Sigmoid colon (tissue), 7 donors: Measurements from ENCODE around the gene SMKR1. TPM values are rescaled to one million over a fixed set of nuclear protein-coding genes. Genes with fewer than 3 reads are reported as not detected.
"Not testable (repeated sequence)": the region's sequence is repeated elsewhere in the genome, so short reads cannot be mapped to it uniquely, and the experiment has no call there.

Experiments used
- DNase-seq: peaks from one replicate; pipeline ENCODE4 v3.0.0-alpha.2; 2019
- H3K27ac ChIP-seq, 4 donors: fragments of 200-600 bp; sonication (generic); one replicate each; pipeline ENCODE4 v1.5.1; 2016 to 2019; ENCODE audit warnings: mild to moderate bottlenecking in 1 of 4
- H3K27me3 ChIP-seq, 3 donors: fragments of 200-600 bp; sonication (generic); one replicate each; pipeline ENCODE4 v1.5.1; 2019; ENCODE audit warnings: mild to moderate bottlenecking in 1 of 3
- H3K36me3 ChIP-seq, 4 donors: fragments of 200-600 bp; sonication (generic); one replicate each; pipeline ENCODE4 v1.5.1; 2016 to 2019
- H3K4me1 ChIP-seq, 4 donors: fragments of 200-600 bp; sonication (generic); one replicate each; pipeline ENCODE4 v1.5.1; 2017 to 2019
- H3K4me3 ChIP-seq, 4 donors: fragments of 200-600 bp; sonication (generic); one replicate each; pipeline ENCODE4 v1.5.1; 2017 to 2019; ENCODE audit warnings: mild to moderate bottlenecking in 2 of 4, moderate library complexity in 1 of 4
- H3K9me3 ChIP-seq, 4 donors: fragments of 200-600 bp in 3 of 4; sonication (generic) in 3 of 4; one replicate each; pipeline versions ENCODE4 v1.5.1 to v1.6.1; 2013 to 2019
- CTCF ChIP-seq, 4 experiments: fragments of 450-650 bp in 3 of 4; fragments of 200-600 bp in 1 of 4; IDR thresholded peaks; one replicate each; pipeline ENCODE4 v1.5.1; 2016 to 2019; ENCODE audit warnings: antibody characterized with exemption in 4 of 4, mild to moderate bottlenecking in 3 of 4, moderate library complexity in 2 of 4
- EP300 ChIP-seq, 4 donors: sonication (generic); formaldehyde crosslinking; IDR thresholded peaks; one replicate each; pipeline ENCODE4 v1.6.1; 2017; ENCODE audit warnings: antibody characterized with exemption in 4 of 4
- POLR2A ChIP-seq, 2 donors: fragments of 450-650 bp; IDR thresholded peaks; one replicate each; pipeline ENCODE4 v1.6.1; 2016; ENCODE audit warnings: antibody characterized with exemption in 2 of 2, mild to moderate bottlenecking in 2 of 2, moderate library complexity in 2 of 2
- POLR2AphosphoS5 ChIP-seq, 4 donors: sonication (generic); formaldehyde crosslinking; IDR thresholded peaks; one replicate each; pipeline ENCODE4 v1.6.1; 2017; ENCODE audit warnings: antibody characterized with exemption in 4 of 4
- WGBS, 2 donors: extraction: QIAGEN DNeasy Blood & Tissue Kit; methylation state at CpG; one replicate each; pipeline ENCODE4 v1.1.7; 2013; 5-methylcytosine and 5-hydroxymethylcytosine counted together
- intact Hi-C: fragments of 100-400 bp; cut with DNase I; formaldehyde crosslinking; loops from one replicate; pipeline ENCODE4 v1.15.1; 2023
- polyA plus RNA-seq, 3 donors: library from polyadenylated mRNA; stranded (reverse); fragments of 200-250 nt; gene quantifications; one replicate each; pipeline ENCODE4 v1.2.3, GENCODE V29; 2013
- total RNA-seq, 4 donors: library from RNA; depleted of rRNA; stranded (reverse); fragments of >200 nt; gene quantifications; one replicate each; pipeline ENCODE4 v1.1.0, GENCODE V29; 2016
- donor health status: healthy with polysubstance abuse.
- donor health status: Bipolar disorder and iron deficiency.
- donor health status: healthy.

Gene SMKR1
- total and polyA plus RNA-seq, 7 donors: 0.45 TPM; not detected in 6

DNA sequence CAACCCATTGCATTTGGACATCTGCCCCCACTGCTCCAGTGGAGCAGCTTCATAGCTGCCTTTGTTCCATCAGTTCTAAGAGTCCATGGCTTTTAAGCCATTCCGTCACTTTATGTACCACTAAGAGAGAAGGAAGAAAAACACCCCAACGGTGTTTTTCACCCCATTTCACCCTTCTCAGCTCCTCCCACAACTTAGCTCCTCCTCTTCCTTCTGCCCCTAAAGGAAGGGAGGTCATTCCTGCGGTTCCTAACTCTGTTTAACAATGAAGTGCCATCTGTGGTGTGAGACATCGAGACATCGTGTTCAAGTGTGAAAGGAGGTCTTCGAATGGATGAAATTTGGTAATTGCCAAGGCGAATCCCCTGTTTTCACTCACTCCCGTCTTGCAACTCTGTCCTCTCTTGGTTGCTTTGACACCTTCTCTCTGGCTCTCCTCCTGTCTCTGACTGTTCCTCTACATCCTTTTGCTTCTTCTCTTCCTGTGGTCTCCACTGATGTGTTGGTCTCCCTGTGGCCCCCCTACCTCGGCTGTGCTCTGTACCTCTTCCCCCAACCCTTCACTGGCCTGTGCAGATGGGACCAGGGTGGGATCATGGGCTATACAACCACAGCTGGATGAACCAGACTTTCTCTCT is 23.0 kb downstream of the SMKR1 start:
- 76 to 81% methylated on average over 9 of the region's 9 CpGs for WGBS, 2 donors
- TF ChIP-seq CTCF (IDR thresholded peaks at IDR 0.05): no peak
- TF ChIP-seq POLR2A (IDR thresholded peaks at IDR 0.05): no peak
- no peak for TF ChIP-seq EP300 (IDR thresholded peaks at IDR 0.05)
- TF ChIP-seq POLR2AphosphoS5 (IDR thresholded peaks at IDR 0.05): no peak
- Histone ChIP-seq H3K9me3 (no peaks in the 10 kb centered on the region), H3K36me3 (no peaks in the 10 kb centered on the region), H3K27ac (no peak overlapping the region), H3K4me1 (no peaks in the 10 kb centered on the region), H3K27me3 (peaks cover 0 to 22% (median 0%) of the 10 kb centered on the region in 3 donors), H3K4me3 (no peak overlapping the region)
- DNase-seq: no peak
- intact Hi-C loops: no loop called here

DNA sequence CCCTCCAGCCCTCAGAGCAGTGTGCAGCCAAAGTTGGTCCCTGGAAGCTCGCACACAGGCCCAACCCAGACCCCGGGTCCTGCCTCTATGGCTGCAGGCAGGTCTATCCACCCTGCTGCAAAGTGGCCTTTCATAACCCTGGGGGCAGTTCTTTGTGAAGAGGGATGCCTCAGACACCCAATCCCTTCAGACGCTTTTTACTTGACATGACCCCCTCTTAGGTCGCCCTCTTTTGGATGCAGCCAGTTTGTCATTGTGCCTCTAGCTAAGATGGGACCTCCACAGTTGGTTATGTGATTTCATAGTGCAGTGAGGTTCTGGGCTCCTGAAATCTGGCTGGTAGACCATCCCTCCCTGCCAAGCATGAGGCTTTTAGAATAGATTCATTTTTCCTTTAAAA is 27.3 kb downstream of the SMKR1 start:
- no peaks in the 10 kb centered on the region for H3K9me3 ChIP-seq
- H3K27me3 ChIP-seq: no peaks in the 10 kb centered on the region
- no peaks in the 10 kb centered on the region for H3K4me1 ChIP-seq
- no peak overlapping the region for H3K4me3 ChIP-seq
- no peak overlapping the region for H3K27ac ChIP-seq
- 84 to 94% methylated on average over 4 of the region's 4 CpGs for WGBS, 2 donors
- intact Hi-C loops: no loop called here
- no peaks in the 10 kb centered on the region for H3K36me3 ChIP-seq
- DNase-seq: no peak
- TF ChIP-seq CTCF (IDR thresholded peaks at IDR 0.05) (no peak), POLR2AphosphoS5 (IDR thresholded peaks at IDR 0.05) (no peak), EP300 (IDR thresholded peaks at IDR 0.05) (no peak), POLR2A (IDR thresholded peaks at IDR 0.05) (no peak)

GRCh38 chr7:129530795-129531391 is 28.6 kb downstream of the SMKR1 start:
- no peak overlapping the region for H3K27ac ChIP-seq
- H3K36me3 ChIP-seq: no peaks in the 10 kb centered on the region
- WGBS, 2 donors: 72 to 83% methylated on average over 5 of the region's 5 CpGs

GRCh38 chr7:129531721-129532120 is 29.4 kb downstream of the SMKR1 start:
- Histone ChIP-seq H3K9me3 (no peaks in the 10 kb centered on the region), H3K27ac (no peak overlapping the region), H3K27me3 (no peaks in the 10 kb centered on the region), H3K4me1 (no peaks in the 10 kb centered on the region), H3K36me3 (no peaks in the 10 kb centered on the region), H3K4me3 (no peak overlapping the region)
- no peak for TF ChIP-seq POLR2A (IDR thresholded peaks at IDR 0.05)
- no peak for TF ChIP-seq EP300 (IDR thresholded peaks at IDR 0.05)
- TF ChIP-seq POLR2AphosphoS5 (IDR thresholded peaks at IDR 0.05): no peak
- no peak for TF ChIP-seq CTCF (IDR thresholded peaks at IDR 0.05)
- 50 to 72% methylated on average over 11 of the region's 11 CpGs for WGBS, 2 donors
- DNase-seq: no peak
- intact Hi-C loops: no loop called here

More at GRCh38 chr7:129530795-129531391, 28.6 kb downstream of the SMKR1 start:
- H3K4me3 ChIP-seq: no peak overlapping the region
- H3K4me1 ChIP-seq: no peaks in the 10 kb centered on the region
- no peak for TF ChIP-seq CTCF (IDR thresholded peaks at IDR 0.05)
- intact Hi-C loops: no loop called here
- H3K9me3 ChIP-seq: no peaks in the 10 kb centered on the region
- no peaks in the 10 kb centered on the region for H3K27me3 ChIP-seq
- no peak for DNase-seq

- TF ChIP-seq EP300 (IDR thresholded peaks at IDR 0.05): no peak
- no peak for TF ChIP-seq CTCF (IDR thresholded peaks at IDR 0.05)
- TF ChIP-seq POLR2AphosphoS5 (IDR thresholded peaks at IDR 0.05): no peak
- no peak for TF ChIP-seq POLR2A (IDR thresholded peaks at IDR 0.05)
- Histone ChIP-seq H3K36me3 (no peaks in the 10 kb centered on the region), H3K4me1 (no peaks in the 10 kb centered on the region), H3K4me3 (no peak overlapping the region), H3K27me3 (no peaks in the 10 kb centered on the region), H3K27ac (no peak overlapping the region), H3K9me3 (no peaks in the 10 kb centered on the region)
- 89 to 94% methylated on average over 19 of the region's 19 CpGs for WGBS, 2 donors
- no peak for DNase-seq
- intact Hi-C loops: no loop called here
Measured at GRCh38 chr7:129532375-129532774, 30.0 kb downstream of the SMKR1 start.

- H3K4me3 ChIP-seq, intact Hi-C loops, H3K9me3 ChIP-seq, H3K27me3 ChIP-seq, H3K36me3 ChIP-seq, H3K4me1 ChIP-seq, DNase-seq, H3K27ac ChIP-seq: not testable (repeated sequence)
- WGBS, 2 donors: 90 to 92% methylated on average over 20 of the region's 20 CpGs
Measured at GRCh38 chr7:129534558-129535274, 32.4 kb downstream of the SMKR1 start.
